Measurements from ENCODE around the gene ATP8A2. TPM values are rescaled to one million over a fixed set of nuclear protein-coding genes. Genes with fewer than 3 reads are reported as not detected.
A peak's percentile ranks its signal among the peaks of the same experiment; 100 is the strongest.

The ATP8A2 gene
- total and polyA plus RNA-seq, 10 of the 15 experiments (the other 5 are each of a cell fraction or from before 2014, with no cell fraction given), result 0.01 to 0.04 (median 0.04) TPM; not detected in 7

GRCh38 chr13:25727810-25728209 lies 356.0 kb downstream of the ATP8A2 start:
- H3K4me3 ChIP-seq, result no peak overlapping the region
- no peak overlapping the region for H3K9ac ChIP-seq (ENCODE audit: control insufficient read depth, insufficient read depth, low read length)
- BruUV-seq (replicated peaks), result no TSS peak
- no peak overlapping the region for H3K27ac ChIP-seq (ENCODE audit: control insufficient read depth, insufficient read depth)
- no peaks in the 10 kb centered on the region for H3K9me3 ChIP-seq (replicated peaks; ENCODE audit: control insufficient read depth, insufficient read depth, low read length)
- H2AFZ ChIP-seq (ENCODE audit: control insufficient read depth, low read depth, low read length), result no peak overlapping the region
- peaks cover 0 to 3% of the 10 kb centered on the region in 2 experiments; a peak in 1 of 4 replicates for H3K27me3 ChIP-seq (replicated peaks in 1 of 2; ENCODE audit: control insufficient read depth in 2 of 2, insufficient read depth in 2 of 2, low read length in 1 of 2)
- no peak overlapping the region for H3K4me2 ChIP-seq (ENCODE audit: control insufficient read depth, insufficient read depth)
- ChIA-PET CTCF (no interaction called here), SMC1A (ENCODE audit: uncharacterized antibody, unreplicated experiment) (no interaction called here), POLR2A (no interaction called here), RAD21 (ENCODE audit: unreplicated experiment) (no interaction called here)
- ATAC-seq (no peak), DNase-seq (ENCODE audit: low read depth, low spot score) (no peak), FAIRE-seq (no peak)
- intact Hi-C loops (cut with micrococcal nuclease; ENCODE audit: unreplicated experiment), result no loop called here
- H3K79me2 ChIP-seq (ENCODE audit: control insufficient read depth, insufficient read depth, low read length), result no peaks in the 10 kb centered on the region
- no peaks in the 10 kb centered on the region for H4K20me1 ChIP-seq (ENCODE audit: control insufficient read depth, insufficient read depth)
- no peak for TF ChIP-seq SPI1 (IDR thresholded peaks at IDR 0.05; ENCODE audit: borderline replicate concordance, insufficient read depth, low read depth, low read length)
- TF ChIP-seq, protein P1, sequence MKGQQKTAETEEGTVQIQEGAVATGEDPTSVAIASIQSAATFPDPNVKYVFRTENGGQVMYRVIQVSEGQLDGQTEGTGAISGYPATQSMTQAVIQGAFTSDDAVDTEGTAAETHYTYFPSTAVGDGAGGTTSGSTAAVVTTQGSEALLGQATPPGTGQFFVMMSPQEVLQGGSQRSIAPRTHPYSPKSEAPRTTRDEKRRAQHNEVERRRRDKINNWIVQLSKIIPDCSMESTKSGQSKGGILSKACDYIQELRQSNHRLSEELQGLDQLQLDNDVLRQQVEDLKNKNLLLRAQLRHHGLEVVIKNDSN (IDR thresholded peaks at IDR 0.05; ENCODE audit: borderline replicate concordance, extremely low read length, insufficient read depth, low read depth, low read length), result peak; percentile 44
- no peak for TF ChIP-seq TCF7 (IDR thresholded peaks at IDR 0.05; ENCODE audit: borderline replicate concordance)
- WGBS (ENCODE audit: insufficient coverage, insufficient replicate concordance, low lambda C conversion rate, missing lambda C conversion rate), result 15% methylated on average over 8 of the region's 8 CpGs
- H3K4me1 ChIP-seq (ENCODE audit: control insufficient read depth, insufficient read depth, low read length), result no peaks in the 10 kb centered on the region
- in situ Hi-C loops (cut with MboI), result no loop called here
- H3K36me3 ChIP-seq (ENCODE audit: control insufficient read depth in 2 of 2, insufficient read depth in 2 of 2, low read length in 1 of 2), result no peaks in the 10 kb centered on the region

- TF ChIP-seq WRNIP1 (IDR thresholded peaks at IDR 0.05; ENCODE audit: borderline replicate concordance, low read depth, low read length) (no peak), BRCA1 (IDR thresholded peaks at IDR 0.05; ENCODE audit: low read depth, low read length) (no peak), ZNF384 (IDR thresholded peaks at IDR 0.05; ENCODE audit: borderline replicate concordance, low read depth, low read length) (no peak), KDM1A (IDR thresholded peaks at IDR 0.05; ENCODE audit: borderline replicate concordance) (no peak), TARDBP (IDR thresholded peaks at IDR 0.05; ENCODE audit: borderline replicate concordance) (no peak), NFIC (IDR thresholded peaks at IDR 0.05; ENCODE audit: low read depth, low read length) (no peak), CBFB (IDR thresholded peaks at IDR 0.05; ENCODE audit: low read depth) (no peak), PAX5 (IDR thresholded peaks at IDR 0.05; ENCODE audit: borderline replicate concordance, low read depth, low read length) (no peak), CHD4 (IDR thresholded peaks at IDR 0.05) (no peak), BCL11A (IDR thresholded peaks at IDR 0.05; ENCODE audit: low read depth, low read length) (no peak), EP300 (IDR thresholded peaks at IDR 0.05; ENCODE audit: borderline replicate concordance in 1 of 2, control insufficient read depth in 1 of 2, low read depth in 2 of 2, low read length in 2 of 2) (no peak), ZBTB4 (CRISPR knock-in tag; IDR thresholded peaks at IDR 0.05) (no peak)
- SMC1A ChIA-PET (ENCODE audit: uncharacterized antibody, unreplicated experiment), result no interaction called here
Observed at GRCh38 chr13:25729201-25729600, 357.4 kb downstream of the ATP8A2 start.

More at GRCh38 chr13:25729201-25729600, 357.4 kb downstream of the ATP8A2 start:
- H3K79me2 ChIP-seq (ENCODE audit: control insufficient read depth, insufficient read depth, low read length), result no peaks in the 10 kb centered on the region
- no peaks in the 10 kb centered on the region for H4K20me1 ChIP-seq (ENCODE audit: control insufficient read depth, insufficient read depth)
- no peak for DNase-seq (ENCODE audit: low read depth, low spot score)
- POLR2A ChIA-PET, result no interaction called here
- no peak for FAIRE-seq
- CTCF ChIA-PET, result interaction anchor here (0.6 kb wide), 1 partner anchor 12 kb away, joined by 4 read pairs; no protein-coding TSS in a partner anchor
- intact Hi-C loops (cut with micrococcal nuclease; ENCODE audit: unreplicated experiment) (no loop called here), in situ Hi-C loops (cut with MboI) (no loop called here)
- peaks cover 0 to 3% of the 10 kb centered on the region in 2 experiments; a peak in 1 of 4 replicates for H3K27me3 ChIP-seq (replicated peaks in 1 of 2; ENCODE audit: control insufficient read depth in 2 of 2, insufficient read depth in 2 of 2, low read length in 1 of 2)
- H2AFZ ChIP-seq (ENCODE audit: control insufficient read depth, low read depth, low read length), result no peak overlapping the region
- H3K4me1 ChIP-seq (ENCODE audit: control insufficient read depth, insufficient read depth, low read length), result no peaks in the 10 kb centered on the region
- no peak overlapping the region for H3K4me2 ChIP-seq (ENCODE audit: control insufficient read depth, insufficient read depth)
- no peaks in the 10 kb centered on the region for H3K9me3 ChIP-seq (replicated peaks; ENCODE audit: control insufficient read depth, insufficient read depth, low read length)
- no TSS peak for BruUV-seq (replicated peaks)
- no peak overlapping the region for H3K4me3 ChIP-seq
- no peak overlapping the region for H3K9ac ChIP-seq (ENCODE audit: control insufficient read depth, insufficient read depth, low read length)
- RAD21 ChIA-PET (ENCODE audit: unreplicated experiment), result no interaction called here
- no peaks in the 10 kb centered on the region for H3K36me3 ChIP-seq (ENCODE audit: control insufficient read depth in 2 of 2, insufficient read depth in 2 of 2, low read length in 1 of 2)
- WGBS (ENCODE audit: insufficient coverage, insufficient replicate concordance, low lambda C conversion rate, missing lambda C conversion rate), result 21% methylated on average over 7 of the region's 7 CpGs
- no peak for ATAC-seq
- H3K27ac ChIP-seq (ENCODE audit: control insufficient read depth, insufficient read depth), result no peak overlapping the region

Measured in GM12878 (cell line).